SK-N-SH treated with all-trans-retinoic acid at 6 μM for 48 hours (cell line): ENCODE measurements around the gene GDAP1L1.

Experiments
- PATZ1 ChIP-seq: fragments of 250-450 bp; sonication (Bioruptor Pico); IDR thresholded peaks from 2 replicates; pipeline ENCODE4 v1.8.0; 2020; ENCODE audit warnings: mild to moderate bottlenecking, moderate library complexity, borderline replicate concordance
- RARB ChIP-seq: fragments of 250-450 bp; sonication (Bioruptor Pico); IDR thresholded peaks from 2 replicates; pipeline ENCODE4 v1.8.0; 2021; ENCODE audit warnings: mild to moderate bottlenecking, moderate library complexity
- ZNF70 ChIP-seq: fragments of 450-650 bp; formaldehyde crosslinking; IDR thresholded peaks from 2 replicates; pipeline ENCODE4 v1.5.0; 2020; ENCODE audit warnings: mild to moderate bottlenecking, moderate library complexity

GRCh38 chr20:44231193-44231592 lies 15.9 kb upstream of the GDAP1L1 start:
- no peak for TF ChIP-seq ZNF70 (CRISPR knock-in tag)
- TF ChIP-seq RARB: no peak
- no peak for TF ChIP-seq PATZ1 (CRISPR knock-in tag)
